ENCODE results near the gene RIC1. TPM values are rescaled to one million over a fixed set of nuclear protein-coding genes. Genes with fewer than 3 reads are reported as not detected.

The RIC1 gene, protein sequence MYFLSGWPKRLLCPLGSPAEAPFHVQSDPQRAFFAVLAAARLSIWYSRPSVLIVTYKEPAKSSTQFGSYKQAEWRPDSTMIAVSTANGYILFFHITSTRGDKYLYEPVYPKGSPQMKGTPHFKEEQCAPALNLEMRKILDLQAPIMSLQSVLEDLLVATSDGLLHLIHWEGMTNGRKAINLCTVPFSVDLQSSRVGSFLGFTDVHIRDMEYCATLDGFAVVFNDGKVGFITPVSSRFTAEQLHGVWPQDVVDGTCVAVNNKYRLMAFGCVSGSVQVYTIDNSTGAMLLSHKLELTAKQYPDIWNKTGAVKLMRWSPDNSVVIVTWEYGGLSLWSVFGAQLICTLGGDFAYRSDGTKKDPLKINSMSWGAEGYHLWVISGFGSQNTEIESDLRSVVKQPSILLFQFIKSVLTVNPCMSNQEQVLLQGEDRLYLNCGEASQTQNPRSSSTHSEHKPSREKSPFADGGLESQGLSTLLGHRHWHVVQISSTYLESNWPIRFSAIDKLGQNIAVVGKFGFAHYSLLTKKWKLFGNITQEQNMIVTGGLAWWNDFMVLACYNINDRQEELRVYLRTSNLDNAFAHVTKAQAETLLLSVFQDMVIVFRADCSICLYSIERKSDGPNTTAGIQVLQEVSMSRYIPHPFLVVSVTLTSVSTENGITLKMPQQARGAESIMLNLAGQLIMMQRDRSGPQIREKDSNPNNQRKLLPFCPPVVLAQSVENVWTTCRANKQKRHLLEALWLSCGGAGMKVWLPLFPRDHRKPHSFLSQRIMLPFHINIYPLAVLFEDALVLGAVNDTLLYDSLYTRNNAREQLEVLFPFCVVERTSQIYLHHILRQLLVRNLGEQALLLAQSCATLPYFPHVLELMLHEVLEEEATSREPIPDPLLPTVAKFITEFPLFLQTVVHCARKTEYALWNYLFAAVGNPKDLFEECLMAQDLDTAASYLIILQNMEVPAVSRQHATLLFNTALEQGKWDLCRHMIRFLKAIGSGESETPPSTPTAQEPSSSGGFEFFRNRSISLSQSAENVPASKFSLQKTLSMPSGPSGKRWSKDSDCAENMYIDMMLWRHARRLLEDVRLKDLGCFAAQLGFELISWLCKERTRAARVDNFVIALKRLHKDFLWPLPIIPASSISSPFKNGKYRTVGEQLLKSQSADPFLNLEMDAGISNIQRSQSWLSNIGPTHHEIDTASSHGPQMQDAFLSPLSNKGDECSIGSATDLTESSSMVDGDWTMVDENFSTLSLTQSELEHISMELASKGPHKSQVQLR (N-terminal part only)
- 21.9 and 37.2 TPM in 2 replicates for polyA plus RNA-seq (2012; rRNA removed)
- 17.4 and 20.9 TPM in 2 replicates for polyA plus RNA-seq (2012; cell fraction: cytosol; rRNA removed)
- polyA plus RNA-seq (2012; cell fraction: nucleus; rRNA removed): 34.8 and 85.0 TPM in 2 replicates

- peaks cover 18% of the 10 kb centered on the region for H3F3A ChIP-seq (replicated peaks; ENCODE audit: insufficient read depth)
- H3K4me3 ChIP-seq (ENCODE audit: low read depth in 2 of 2, low read length in 1 of 2): peak within 1 kb of the TSS; percentile 93 to 95
- H3K79me2 ChIP-seq (ENCODE audit: insufficient read depth): peaks cover 92% of the 10 kb centered on the region
- POLR2A ChIA-PET: interaction anchor here (0.7 to 1.5 kb wide), 5 partner anchors 10 to 380 kb away, joined by 3 to 5 read pairs (median 4); partner anchors contain the start of gene CD274
- H2AFZ ChIP-seq (ENCODE audit: low read depth): peak within 1 kb of the TSS; percentile 78; the same call in 1 of the 2 replicates
- peaks cover 0 to 3% of the 10 kb centered on the region in 2 experiments for H3K36me3 ChIP-seq (replicated peaks in 1 of 2; ENCODE audit: control insufficient read depth in 1 of 2, insufficient read depth in 2 of 2, low read length in 1 of 2)
- WGBS (ENCODE audit: low lambda C conversion rate): 1% methylated on average over 26 of the region's 84 CpGs
- peaks cover 8 to 15% of the 10 kb centered on the region in 2 experiments; a peak in 3 of 4 replicates for H3K4me1 ChIP-seq (ENCODE audit: control insufficient read depth in 1 of 2, insufficient read depth in 2 of 2, low read depth in 1 of 2, low read length in 1 of 2)
- H3K9me2 ChIP-seq: no peaks in the 10 kb centered on the region
- H3K27ac ChIP-seq (ENCODE audit: low read depth in 2 of 2, low read length in 1 of 2): peak within 1 kb of the TSS; percentile 91 to 95
- H3K27me3 ChIP-seq (ENCODE audit: insufficient read depth): no peaks in the 10 kb centered on the region
- DNase-seq: peak; percentile 98
- H3K4me2 ChIP-seq: peak within 1 kb of the TSS; percentile 83
- H3K9me3 ChIP-seq: no peaks in the 10 kb centered on the region
- CTCF ChIA-PET: interaction anchor here (1.0 to 1.3 kb wide), 2 partner anchors 24 to 28 kb away, joined by 3 read pairs; no protein-coding TSS in a partner anchor
- H4K20me1 ChIP-seq (ENCODE audit: insufficient read depth): peaks cover 37% of the 10 kb centered on the region
- H3K9ac ChIP-seq: peak within 1 kb of the TSS; percentile 76
- TF ChIP-seq RXRA (IDR thresholded peaks at IDR 0.05; ENCODE audit: borderline replicate concordance, low read depth): no peak
- TF ChIP-seq RCOR1 (IDR thresholded peaks at IDR 0.05; ENCODE audit: low read length): no peak
- TF ChIP-seq NRF1 (IDR thresholded peaks at IDR 0.05; ENCODE audit: low read depth, low read length): peak; percentile 78
- TF ChIP-seq POLR2AphosphoS5 (IDR thresholded peaks at IDR 0.05; ENCODE audit: low read depth, low read length): peak; percentile 91
- no peak for TF ChIP-seq RFX5 (IDR thresholded peaks at IDR 0.05; ENCODE audit: low read length)
- TF ChIP-seq JUND (IDR thresholded peaks at IDR 0.05): no peak
- TF ChIP-seq, protein P1, sequence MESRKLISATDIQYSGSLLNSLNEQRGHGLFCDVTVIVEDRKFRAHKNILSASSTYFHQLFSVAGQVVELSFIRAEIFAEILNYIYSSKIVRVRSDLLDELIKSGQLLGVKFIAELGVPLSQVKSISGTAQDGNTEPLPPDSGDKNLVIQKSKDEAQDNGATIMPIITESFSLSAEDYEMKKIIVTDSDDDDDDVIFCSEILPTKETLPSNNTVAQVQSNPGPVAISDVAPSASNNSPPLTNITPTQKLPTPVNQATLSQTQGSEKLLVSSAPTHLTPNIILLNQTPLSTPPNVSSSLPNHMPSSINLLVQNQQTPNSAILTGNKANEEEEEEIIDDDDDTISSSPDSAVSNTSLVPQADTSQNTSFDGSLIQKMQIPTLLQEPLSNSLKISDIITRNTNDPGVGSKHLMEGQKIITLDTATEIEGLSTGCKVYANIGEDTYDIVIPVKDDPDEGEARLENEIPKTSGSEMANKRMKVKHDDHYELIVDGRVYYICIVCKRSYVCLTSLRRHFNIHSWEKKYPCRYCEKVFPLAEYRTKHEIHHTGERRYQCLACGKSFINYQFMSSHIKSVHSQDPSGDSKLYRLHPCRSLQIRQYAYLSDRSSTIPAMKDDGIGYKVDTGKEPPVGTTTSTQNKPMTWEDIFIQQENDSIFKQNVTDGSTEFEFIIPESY (IDR thresholded peaks at IDR 0.05; ENCODE audit: borderline replicate concordance, low read depth): no peak
- TF ChIP-seq, protein P2, sequence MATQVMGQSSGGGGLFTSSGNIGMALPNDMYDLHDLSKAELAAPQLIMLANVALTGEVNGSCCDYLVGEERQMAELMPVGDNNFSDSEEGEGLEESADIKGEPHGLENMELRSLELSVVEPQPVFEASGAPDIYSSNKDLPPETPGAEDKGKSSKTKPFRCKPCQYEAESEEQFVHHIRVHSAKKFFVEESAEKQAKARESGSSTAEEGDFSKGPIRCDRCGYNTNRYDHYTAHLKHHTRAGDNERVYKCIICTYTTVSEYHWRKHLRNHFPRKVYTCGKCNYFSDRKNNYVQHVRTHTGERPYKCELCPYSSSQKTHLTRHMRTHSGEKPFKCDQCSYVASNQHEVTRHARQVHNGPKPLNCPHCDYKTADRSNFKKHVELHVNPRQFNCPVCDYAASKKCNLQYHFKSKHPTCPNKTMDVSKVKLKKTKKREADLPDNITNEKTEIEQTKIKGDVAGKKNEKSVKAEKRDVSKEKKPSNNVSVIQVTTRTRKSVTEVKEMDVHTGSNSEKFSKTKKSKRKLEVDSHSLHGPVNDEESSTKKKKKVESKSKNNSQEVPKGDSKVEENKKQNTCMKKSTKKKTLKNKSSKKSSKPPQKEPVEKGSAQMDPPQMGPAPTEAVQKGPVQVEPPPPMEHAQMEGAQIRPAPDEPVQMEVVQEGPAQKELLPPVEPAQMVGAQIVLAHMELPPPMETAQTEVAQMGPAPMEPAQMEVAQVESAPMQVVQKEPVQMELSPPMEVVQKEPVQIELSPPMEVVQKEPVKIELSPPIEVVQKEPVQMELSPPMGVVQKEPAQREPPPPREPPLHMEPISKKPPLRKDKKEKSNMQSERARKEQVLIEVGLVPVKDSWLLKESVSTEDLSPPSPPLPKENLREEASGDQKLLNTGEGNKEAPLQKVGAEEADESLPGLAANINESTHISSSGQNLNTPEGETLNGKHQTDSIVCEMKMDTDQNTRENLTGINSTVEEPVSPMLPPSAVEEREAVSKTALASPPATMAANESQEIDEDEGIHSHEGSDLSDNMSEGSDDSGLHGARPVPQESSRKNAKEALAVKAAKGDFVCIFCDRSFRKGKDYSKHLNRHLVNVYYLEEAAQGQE (IDR thresholded peaks at IDR 0.05; ENCODE audit: low read depth, low read length): no peak
- peak; percentile 77 for TF ChIP-seq MXI1 (IDR thresholded peaks at IDR 0.05; ENCODE audit: low read depth, low read length)
- TF ChIP-seq YY1 (IDR thresholded peaks at IDR 0.05; ENCODE audit: low read depth): no peak
- peak; percentile 79 for TF ChIP-seq TAF1 (IDR thresholded peaks at IDR 0.05; ENCODE audit: borderline replicate concordance, low read depth, low read length)
- no peak for TF ChIP-seq FOXM1 (IDR thresholded peaks at IDR 0.05; ENCODE audit: low read depth)
- TF ChIP-seq TCF12 (IDR thresholded peaks at IDR 0.05): no peak
- no peak for TF ChIP-seq NFIC (IDR thresholded peaks at IDR 0.05; ENCODE audit: borderline replicate concordance)
- TF ChIP-seq, protein P3, sequence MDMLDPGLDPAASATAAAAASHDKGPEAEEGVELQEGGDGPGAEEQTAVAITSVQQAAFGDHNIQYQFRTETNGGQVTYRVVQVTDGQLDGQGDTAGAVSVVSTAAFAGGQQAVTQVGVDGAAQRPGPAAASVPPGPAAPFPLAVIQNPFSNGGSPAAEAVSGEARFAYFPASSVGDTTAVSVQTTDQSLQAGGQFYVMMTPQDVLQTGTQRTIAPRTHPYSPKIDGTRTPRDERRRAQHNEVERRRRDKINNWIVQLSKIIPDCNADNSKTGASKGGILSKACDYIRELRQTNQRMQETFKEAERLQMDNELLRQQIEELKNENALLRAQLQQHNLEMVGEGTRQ (IDR thresholded peaks at IDR 0.05; ENCODE audit: borderline replicate concordance, low read depth, low read length): peak; percentile 43; the same call in 1 of the 2 replicates
- TF ChIP-seq GATA2 (CRISPR knock-in tag; IDR thresholded peaks at IDR 0.05): no peak
- TF ChIP-seq SMC3 (IDR thresholded peaks at IDR 0.05; ENCODE audit: low read depth, low read length): no peak
- TF ChIP-seq MEF2A (IDR thresholded peaks at IDR 0.05; ENCODE audit: borderline replicate concordance, low read depth): no peak
- TF ChIP-seq ELF1 (IDR thresholded peaks at IDR 0.05): peak; percentile 51; the same call in 1 of the 2 replicates
- TF ChIP-seq RAD21 (IDR thresholded peaks at IDR 0.05; ENCODE audit: low read length): no peak
- TF ChIP-seq FOSL2 (IDR thresholded peaks at IDR 0.05; ENCODE audit: borderline replicate concordance, low read depth): no peak
- no peak for TF ChIP-seq TEAD4 (IDR thresholded peaks at IDR 0.05; ENCODE audit: borderline replicate concordance, insufficient read depth)
Measured at GRCh38 chr9:5628530-5629311, at the start of gene RIC1. RIC1 (plus strand) TSS chr9:5629107; CDS start chr9:5629310, 203 bp downstream.

Measured in SK-N-SH (cell line).